Heart right ventricle (tissue), 16 donors: ENCODE data around the gene CCND3. TPM values are rescaled to one million over a fixed set of nuclear protein-coding genes. Genes with fewer than 3 reads are reported as not detected.

Experiments
- ATAC-seq, 8 donors: fragments of 200-7000 bp; cut with Tn5 transposase; one replicate each; pipeline ENCODE4 v1.9.1; 2020; ENCODE audit warnings: mild to moderate bottlenecking in 8 of 8, moderate library complexity in 8 of 8, moderate number of reproducible peaks in 1 of 8
- DNase-seq, 2 donors: peaks; one replicate each; pipeline ENCODE4 v3.0.0-alpha.2; 2020
- H3K27ac ChIP-seq, 10 donors: fragments of 200-600 bp; sonication (generic) in 2 of 10; one replicate each; pipeline versions ENCODE4 v1.5.0 to v1.8.0; 2020 to 2022; ENCODE audit warnings: mild to moderate bottlenecking in 3 of 10
- H3K27me3 ChIP-seq, 7 donors: fragments of 200-600 bp; one replicate each; pipeline ENCODE4 v1.8.0; 2021 to 2022; ENCODE audit warnings: mild to moderate bottlenecking in 2 of 7
- H3K36me3 ChIP-seq, 9 donors: fragments of 200-600 bp; sonication (generic) in 1 of 9; one replicate each; pipeline versions ENCODE4 v1.5.0 to v1.8.0; 2020 to 2022; ENCODE audit warnings: mild to moderate bottlenecking in 2 of 9
- H3K4me1 ChIP-seq, 9 donors: fragments of 200-600 bp; sonication (generic) in 1 of 9; one replicate each; pipeline versions ENCODE4 v1.5.0 to v1.8.0; 2020 to 2022; ENCODE audit warnings: mild to moderate bottlenecking in 4 of 9
- H3K4me3 ChIP-seq, 10 donors: fragments of 200-600 bp; sonication (generic) in 2 of 10; one replicate each; pipeline versions ENCODE4 v1.5.0 to v1.8.0; 2020 to 2022; ENCODE audit warnings: mild to moderate bottlenecking in 7 of 10, moderate library complexity in 2 of 10
- H3K9me3 ChIP-seq, 11 donors: fragments of 200-600 bp in 10 of 11; sonication (generic) in 2 of 11; one replicate each; pipeline versions ENCODE4 v1.5.0 to v1.8.0; 2013 to 2022; ENCODE audit warnings: mild to moderate bottlenecking in 2 of 11, control low read depth in 1 of 11, moderate library complexity in 1 of 11
- whole genome bisulfite sequencing, 2 donors: extraction: QIAGEN DNeasy Blood & Tissue Kit; methylation state at CpG; one replicate each; pipeline ENCODE4 v1.1.7; 2013; ENCODE audit warnings: inconsistent platforms in 1 of 2; 5-methylcytosine and 5-hydroxymethylcytosine counted together
- intact Hi-C, 10 donors: fragments of 100-400 bp; cut with DNase I; formaldehyde crosslinking; loops; one replicate each; pipeline versions ENCODE4 v1.11.1 to v1.14.2; 2022
- polyA plus RNA-seq, 2 donors: library from polyadenylated mRNA; stranded (reverse); fragments of 200-250 nt; gene quantifications; one replicate each; pipeline ENCODE4 v1.2.3, GENCODE V29; 2013
- total RNA-seq, 10 donors: library from RNA; stranded (reverse); fragmentation: NEBNext Ultra II Directional in 3 of 10; extraction: Animal tissue kit (Norgen Biotek cat#: 25700) in 3 of 10; gene quantifications; one replicate each; pipeline versions ENCODE4 v1.2.1 to v1.2.4, GENCODE V29; 2021 to 2023
- TF ChIP-seq, protein P1 (sequence below), 9 donors: fragments of 200-600 bp; sonication (generic) in 2 of 9; IDR thresholded peaks; one replicate each; pipeline versions ENCODE4 v1.5.0 to v1.8.0; 2021 to 2022; ENCODE audit warnings: antibody characterized with exemption in 9 of 9, mild to moderate bottlenecking in 5 of 9, moderate library complexity in 1 of 9
- donor health status: Arrhythmogenic right ventricular cardiomyopathy.
- donor health status: ischemic (EF 13 %, LVEDD 7.1; RV severe dilation, severe dysfunction).
- donor health status: healthy with polysubstance abuse.
- donor health status: DM: no; HTN: yes; CAD: no.
- donor health status: DM: no; HTN: no; CAD: no.
- donor health status: ischemic (EF 25% LVEDD 6.9; RV normal size, moderate dysfunction).
- donor health status: ischemic (EF 25% LVEDD 5.7; RV mildly dilated, moderate dysfunction).
- donor health status: healthy.
- donor health status: DM: yes; HTN: yes; CAD: no.
- donor health status: Ischemic cardiomyopathy.
- donor health status: ischemic (EF 35%, LVEDD 5.7; RV mildly dilated, moderate dysfunction).
- donor health status: nonischemic (EF 11% LVEDD 7.7; RV severe dilation, severe dysfunction).
- donor health status: DM: yes; HTN: yes; CAD: no.
- donor health status: PGD.
- donor health status: ischemic (EF 29% LVEDD 5.4; RV normal size, mild dysfunction).
- donor health status: nonischemic (EF 23%, LVEDD 6.1; RV moderate dilation, normal function).

CCND3 gene
- total and polyA plus RNA-seq, 12 donors: 29.6 to 77.3 (median 39.4) TPM

DNA sequence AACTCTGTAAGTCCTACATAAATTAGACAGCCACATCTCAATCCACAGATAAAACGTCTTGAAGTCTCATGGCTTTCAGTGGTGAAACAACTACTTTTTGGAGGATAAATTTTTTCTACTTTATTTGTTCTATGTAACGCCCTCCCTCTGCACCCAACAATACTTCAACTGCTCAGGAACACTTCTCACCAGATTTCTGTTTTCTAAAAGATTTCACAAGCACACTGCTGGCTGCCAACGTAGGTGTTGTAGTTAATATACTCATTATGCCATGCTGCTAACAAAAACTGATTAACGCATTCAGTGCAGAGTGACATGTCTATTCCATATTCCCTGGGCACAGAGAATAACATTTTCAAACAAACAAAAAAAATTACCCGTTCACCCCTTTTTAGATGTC is 56.7 kb downstream of the CCND3 start:
- TF ChIP-seq, protein P1, sequence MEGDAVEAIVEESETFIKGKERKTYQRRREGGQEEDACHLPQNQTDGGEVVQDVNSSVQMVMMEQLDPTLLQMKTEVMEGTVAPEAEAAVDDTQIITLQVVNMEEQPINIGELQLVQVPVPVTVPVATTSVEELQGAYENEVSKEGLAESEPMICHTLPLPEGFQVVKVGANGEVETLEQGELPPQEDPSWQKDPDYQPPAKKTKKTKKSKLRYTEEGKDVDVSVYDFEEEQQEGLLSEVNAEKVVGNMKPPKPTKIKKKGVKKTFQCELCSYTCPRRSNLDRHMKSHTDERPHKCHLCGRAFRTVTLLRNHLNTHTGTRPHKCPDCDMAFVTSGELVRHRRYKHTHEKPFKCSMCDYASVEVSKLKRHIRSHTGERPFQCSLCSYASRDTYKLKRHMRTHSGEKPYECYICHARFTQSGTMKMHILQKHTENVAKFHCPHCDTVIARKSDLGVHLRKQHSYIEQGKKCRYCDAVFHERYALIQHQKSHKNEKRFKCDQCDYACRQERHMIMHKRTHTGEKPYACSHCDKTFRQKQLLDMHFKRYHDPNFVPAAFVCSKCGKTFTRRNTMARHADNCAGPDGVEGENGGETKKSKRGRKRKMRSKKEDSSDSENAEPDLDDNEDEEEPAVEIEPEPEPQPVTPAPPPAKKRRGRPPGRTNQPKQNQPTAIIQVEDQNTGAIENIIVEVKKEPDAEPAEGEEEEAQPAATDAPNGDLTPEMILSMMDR (IDR thresholded peaks at IDR 0.05): no peak
- intact Hi-C loops: no loop called here

More for the DNA sequence above, 56.7 kb downstream of the CCND3 start:
- DNase-seq (no peak), ATAC-seq (no peak)
- Histone ChIP-seq H3K4me3 (no peak overlapping the region), H3K27me3 (no peaks in the 10 kb centered on the region), H3K4me1 (peaks cover 0 to 3% (median 0%) of the 10 kb centered on the region in 9 donors), H3K9me3 (no peaks in the 10 kb centered on the region), H3K27ac (no peak overlapping the region), H3K36me3 (no peaks in the 10 kb centered on the region)
- WGBS, 2 donors: 91 to 93% methylated on average over 5 of the region's 5 CpGs

Other genes starting within 250 kb of the CCND3 start
- gene TFEB, start 206.2 kb downstream of the CCND3 start, total RNA-seq: 10 to 100 TPM; 29.2 to 47.0 (median 39.6) TPM
- gene TFEB, start 206.2 kb downstream of the CCND3 start, polyA plus RNA-seq: 10 to 100 TPM; 36.9 to 52.3 TPM
- gene PGC, start 194.4 kb downstream of the CCND3 start, total RNA-seq: not detected
- 1 to 10 TPM in 1 of 2 donors, under 1 TPM in 1; 0.58 to 2.0 TPM for gene PGC, start 194.4 kb downstream of the CCND3 start, polyA plus RNA-seq
- gene FRS3, start 161.9 kb downstream of the CCND3 start, total RNA-seq: 1 to 10 TPM; 4.1 to 8.7 (median 5.8) TPM
- 1 to 10 TPM; 2.8 to 8.0 TPM for gene FRS3, start 161.9 kb downstream of the CCND3 start, polyA plus RNA-seq
- 1 to 10 TPM in 7 of 10 donors, under 1 TPM in 3; 0.38 to 4.7 (median 1.9) TPM for gene PRICKLE4, start 161.0 kb downstream of the CCND3 start, total RNA-seq
- gene PRICKLE4, start 161.0 kb downstream of the CCND3 start, polyA plus RNA-seq: 1 to 10 TPM; 1.6 to 6.1 TPM
- gene TOMM6, start 154.1 kb downstream of the CCND3 start, total RNA-seq: 100 to 1,000 TPM; 156 to 210 (median 186) TPM
- gene TOMM6, start 154.1 kb downstream of the CCND3 start, polyA plus RNA-seq: 100 to 1,000 TPM; 135 to 291 TPM
- gene USP49, start 46.4 kb downstream of the CCND3 start, total RNA-seq: 1 to 10 TPM; 1.1 to 2.0 (median 1.7) TPM
- gene USP49, start 46.4 kb downstream of the CCND3 start, polyA plus RNA-seq: 1 to 10 TPM in 1 of 2 donors, under 1 TPM in 1; 0.58 to 2.0 TPM
- gene MED20, start 20.7 kb downstream of the CCND3 start, total RNA-seq: 10 to 100 TPM; 12.6 to 21.5 (median 17.3) TPM
- gene MED20, start 20.7 kb downstream of the CCND3 start, polyA plus RNA-seq: 10 to 100 TPM; 11.0 to 11.1 TPM
- 10 to 100 TPM in 3 of 10 donors, 1 to 10 TPM in 7; 7.5 to 14.6 (median 9.9) TPM for gene BYSL, start 20.3 kb downstream of the CCND3 start, total RNA-seq
- gene BYSL, start 20.3 kb downstream of the CCND3 start, polyA plus RNA-seq: 10 to 100 TPM in 1 of 2 donors, 1 to 10 TPM in 1; 4.3 to 20.0 TPM
- gene TAF8, start 108.7 kb upstream of the CCND3 start, total RNA-seq: 10 to 100 TPM; 21.0 to 38.1 (median 31.6) TPM
- 10 to 100 TPM; 15.2 to 20.1 TPM for gene TAF8, start 108.7 kb upstream of the CCND3 start, polyA plus RNA-seq
- 1 to 10 TPM in 9 of 10 donors, under 1 TPM in 1; 0.92 to 2.9 (median 2.1) TPM for gene C6orf132, start 200.8 kb upstream of the CCND3 start, total RNA-seq
- 1 to 10 TPM in 1 of 2 donors, under 1 TPM in 1; 0.23 to 1.8 TPM for gene C6orf132, start 200.8 kb upstream of the CCND3 start, polyA plus RNA-seq
- not detected for gene GUCA1A, start 231.6 kb upstream of the CCND3 start, total RNA-seq
- not detected for gene GUCA1A, start 231.6 kb upstream of the CCND3 start, polyA plus RNA-seq